CD4-positive, alpha-beta T cell treated with Interleukin-6 for 4 hours (primary cell): ENCODE results near the gene PNMA8C.
A peak's percentile ranks its signal among the peaks of the same experiment; 100 is the strongest.

ENCODE experiments used
- DNase-seq: peaks from one replicate; pipeline ENCODE4 v3.0.0-alpha.2; 2020; ENCODE audit warnings: mixed read lengths

PNMA8C gene

GRCh38 chr19:46428239-46429135 is at the start of gene PNMA8C:
PNMA8C (minus strand) TSS chr19:46428936; CDS start chr19:46428359, 577 bp downstream.
- DNase-seq = peak; percentile 63

GRCh38 chr19:46475986-46476385 is 47.2 kb upstream of the PNMA8C start:
- no peak for DNase-seq

GRCh38 chr19:46474211-46474610 is 45.5 kb upstream of the PNMA8C start:
- DNase-seq = no peak

GRCh38 chr19:46472592-46472991 is 43.9 kb upstream of the PNMA8C start:
- DNase-seq = no peak

DNA sequence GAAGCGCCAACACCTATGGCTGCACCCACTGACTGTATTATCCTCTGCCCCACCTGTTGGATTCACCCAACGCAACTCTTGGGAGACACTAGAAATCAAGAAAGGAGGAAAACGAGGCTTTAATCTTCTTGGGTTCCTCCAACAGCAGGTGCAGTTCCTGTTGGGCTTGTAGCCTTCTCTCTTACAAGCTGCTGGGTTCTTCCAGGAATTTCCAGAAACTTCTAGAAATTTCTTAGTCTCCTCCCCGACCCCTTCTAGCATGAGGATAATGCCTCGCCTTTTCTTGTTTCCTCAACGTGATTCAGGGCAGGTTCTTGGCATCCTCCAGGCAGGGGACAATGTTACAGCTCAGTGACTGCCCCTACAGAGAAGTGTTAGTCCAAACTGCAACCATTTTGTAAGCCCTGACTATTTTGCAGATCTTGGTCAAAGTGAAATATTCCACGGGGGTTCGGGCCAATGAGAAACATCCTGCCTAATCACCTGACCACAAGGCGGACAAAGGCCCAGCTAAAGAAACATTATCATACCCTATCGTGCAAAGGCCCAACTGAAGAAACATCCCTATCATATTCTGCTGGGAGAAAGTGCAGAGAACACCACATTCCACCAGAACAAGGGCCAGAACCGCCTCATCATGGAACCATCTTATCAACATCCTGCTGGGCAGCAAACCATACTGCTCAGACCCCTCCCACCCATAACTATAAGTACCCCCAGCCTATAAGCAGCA is 43.2 kb upstream of the PNMA8C start:
- DNase-seq = no peak

DNA sequence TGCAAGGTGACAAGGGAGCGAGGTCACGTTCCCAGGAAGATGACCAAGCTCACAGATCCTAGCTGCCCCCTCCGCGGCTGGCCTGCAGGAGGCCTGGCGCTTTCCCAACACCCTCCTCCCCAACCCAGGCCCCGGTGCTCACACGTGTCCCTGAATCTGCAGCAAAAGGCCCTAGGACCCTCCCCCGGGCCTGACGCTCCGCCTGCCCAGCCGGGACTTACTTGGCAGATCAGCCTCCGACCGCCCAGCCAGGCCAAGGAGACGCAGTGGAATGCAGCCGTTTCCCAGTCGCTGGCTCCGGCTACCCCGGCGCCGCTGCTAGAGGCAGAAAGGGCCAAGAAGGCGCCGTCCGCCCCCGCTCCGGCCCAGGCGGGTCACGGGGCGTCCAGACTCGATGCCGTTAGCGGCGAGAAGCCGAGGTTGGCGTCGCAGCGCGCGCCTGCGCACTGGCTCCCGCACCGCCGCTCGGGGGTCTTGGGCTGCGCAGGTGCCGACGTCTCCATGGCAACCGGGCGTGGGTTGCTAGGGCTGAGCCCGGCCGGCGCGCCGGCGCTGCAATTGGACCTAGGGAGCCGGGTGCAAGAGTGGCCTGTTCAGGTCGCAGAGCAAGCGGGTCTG is 42.5 kb upstream of the PNMA8C start, which contains the start of gene PNMA8A:
PNMA8A (minus strand) TSS at position 448 of the 618 bp plus-strand sequence. CDS start 528 bp downstream, outside the sequence.
- DNase-seq = peak; percentile 18

DNA sequence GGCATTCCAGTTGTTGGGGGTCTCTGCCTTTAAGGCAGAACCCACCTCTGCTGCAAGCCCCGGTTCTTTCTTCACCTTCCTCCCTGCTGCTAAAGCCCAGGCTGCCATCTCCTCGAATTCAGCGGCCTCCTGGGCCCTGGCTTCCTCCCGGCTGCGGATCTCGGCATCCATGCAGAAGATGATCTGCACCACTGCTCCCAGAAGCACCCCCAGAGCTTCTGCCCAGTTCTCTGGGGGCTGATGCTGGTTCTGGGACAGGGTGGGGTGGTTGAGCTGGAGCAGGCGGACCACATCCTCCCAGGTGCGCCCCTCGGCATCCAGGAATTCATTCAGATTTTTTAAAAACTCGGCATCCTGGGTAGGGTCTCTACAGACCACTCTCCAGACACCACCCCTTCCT is 41.6 kb upstream of the PNMA8C start:
- no peak for DNase-seq

DNA sequence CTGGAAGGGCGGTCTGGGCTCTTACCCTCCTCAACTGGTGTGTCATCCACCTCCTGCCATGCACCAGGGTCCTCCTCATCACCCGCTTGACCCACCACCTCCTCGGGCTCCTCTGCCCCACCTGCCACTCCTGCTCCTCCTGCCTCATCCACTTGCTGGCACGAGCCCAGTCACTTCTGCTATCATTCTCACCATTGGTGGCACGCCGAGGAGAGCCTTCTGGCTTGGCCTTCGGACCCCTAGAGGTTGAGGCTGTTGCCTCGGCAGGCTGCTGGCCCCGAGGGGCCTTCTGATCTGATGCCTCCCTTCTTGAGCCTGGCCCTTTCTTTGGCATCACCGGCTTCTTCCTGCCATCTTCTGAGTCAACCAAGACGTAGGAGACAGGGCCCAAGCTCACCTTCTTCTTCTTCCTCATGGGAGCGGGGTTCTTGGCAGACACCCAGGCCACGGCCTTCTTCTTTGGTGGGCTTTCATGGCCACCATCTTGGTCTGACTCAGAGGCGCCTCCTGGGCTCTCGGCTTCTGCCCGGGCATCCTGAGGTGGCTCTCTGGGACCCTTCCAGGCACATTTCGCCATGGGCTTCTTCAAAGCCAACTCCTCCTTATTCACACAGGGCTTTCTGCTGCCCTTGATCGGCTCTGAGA is 40.9 kb upstream of the PNMA8C start:
- no peak for DNase-seq

DNA sequence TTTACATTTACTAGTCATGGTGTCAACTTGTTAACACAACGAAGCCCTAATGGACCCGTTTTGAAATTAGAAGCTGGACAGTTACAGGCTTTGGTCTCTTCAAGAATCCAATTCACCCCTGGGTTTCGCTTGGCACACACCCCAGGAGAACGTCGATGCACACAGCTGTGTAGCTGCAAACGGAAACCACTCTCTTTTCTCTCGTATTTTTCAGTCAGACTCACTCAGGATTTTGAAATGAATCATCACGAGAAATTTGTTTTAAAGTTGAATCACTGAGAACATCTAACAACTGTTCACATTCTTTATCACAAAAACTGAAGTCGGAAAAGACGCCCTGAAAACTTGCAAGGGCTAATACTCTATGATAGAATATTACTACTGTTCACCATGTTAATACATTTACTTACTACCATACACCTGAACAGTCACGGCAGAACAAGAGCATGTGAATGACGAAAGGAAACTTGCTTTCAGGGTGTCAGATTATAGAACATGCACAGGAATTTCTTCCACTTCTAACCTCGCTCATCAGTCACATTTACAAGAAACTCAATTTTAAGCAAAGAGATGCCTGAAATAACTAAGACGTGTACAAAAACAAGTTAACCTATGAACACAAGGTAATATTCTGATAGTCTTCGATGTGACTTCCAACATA is 37.9 kb upstream of the PNMA8C start:
- no peak for DNase-seq

DNA sequence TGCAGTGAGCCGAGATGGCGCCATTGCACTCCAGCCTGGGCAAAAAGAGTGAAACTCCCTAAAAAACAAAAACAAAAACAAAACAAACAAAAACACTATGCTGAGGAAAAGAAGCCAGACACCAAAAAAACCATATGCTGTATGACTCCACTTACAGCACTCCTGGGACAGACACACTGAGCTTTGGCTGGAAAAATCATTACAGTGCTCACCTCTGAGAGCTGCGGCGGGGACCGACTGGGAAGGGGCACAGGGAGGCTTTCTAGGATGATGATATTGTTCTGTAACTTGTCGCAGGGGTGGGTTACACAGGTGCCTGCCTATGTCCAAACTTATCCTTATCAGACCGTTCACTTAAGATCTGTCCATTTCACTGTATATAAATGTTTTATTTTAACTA is 34.8 kb upstream of the PNMA8C start:
- no peak for DNase-seq

- DNase-seq = no peak
These were observed 32.8 kb upstream of the PNMA8C start for GRCh38 chr19:46461537-46461936.

DNA sequence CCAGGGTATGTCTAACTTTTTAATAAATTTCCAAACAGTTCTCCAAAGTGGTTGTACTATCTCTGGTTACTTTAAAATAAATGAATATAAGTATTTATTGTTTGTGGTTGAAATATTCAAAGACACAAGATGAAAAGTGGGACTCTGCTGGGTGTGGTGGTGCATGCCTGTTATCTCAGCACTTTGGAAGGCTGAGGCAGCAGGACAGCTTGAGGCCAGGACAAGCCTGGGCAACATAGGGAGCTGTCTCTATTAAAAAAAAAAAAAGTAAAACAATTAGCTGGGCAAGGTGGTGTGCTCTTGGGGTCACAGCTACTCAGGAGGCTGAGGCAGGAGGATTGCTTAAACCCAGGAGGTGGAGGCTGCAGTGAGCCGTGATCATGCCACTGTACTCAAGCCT is 32.2 kb upstream of the PNMA8C start:
- no peak for DNase-seq

DNA sequence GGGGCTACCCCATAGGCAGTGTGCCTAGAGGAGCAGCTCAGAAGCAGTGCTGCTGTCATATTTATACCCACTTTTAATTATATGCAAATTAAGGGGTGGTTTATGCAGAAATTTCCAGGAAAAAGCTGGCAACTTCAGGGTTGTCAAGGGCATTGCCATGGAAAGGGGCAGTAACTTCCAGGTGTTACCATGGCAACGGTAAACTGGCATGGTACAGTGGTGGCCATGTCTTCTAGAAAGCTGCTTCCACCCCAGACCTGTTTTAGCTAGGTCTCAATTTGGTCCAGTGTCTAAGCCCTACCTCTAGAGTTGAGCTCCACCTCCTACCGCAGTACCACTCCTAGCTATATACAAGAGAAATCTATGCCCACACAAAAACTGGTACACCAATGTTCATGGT is 31.3 kb upstream of the PNMA8C start:
- no peak for DNase-seq

DNA sequence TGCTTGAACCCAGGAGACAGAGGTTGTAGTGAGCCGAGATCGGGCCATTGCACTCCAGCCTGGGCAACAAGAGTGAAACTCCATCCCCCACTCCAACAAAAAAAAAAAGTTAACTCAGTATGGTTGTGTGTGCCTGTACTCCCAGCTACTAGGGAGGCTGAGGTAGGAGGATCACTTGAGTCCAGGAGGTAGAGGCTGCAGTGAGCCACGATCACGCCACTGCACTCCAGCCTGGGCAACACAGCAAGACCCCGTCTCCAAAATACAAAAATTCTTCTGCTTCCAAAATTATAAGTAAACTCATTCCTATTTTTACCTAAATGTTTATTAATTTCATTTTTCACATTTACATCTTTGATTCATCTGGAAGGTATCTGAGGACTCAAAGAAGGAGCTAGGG is 28.2 kb upstream of the PNMA8C start:
- DNase-seq = no peak

DNA sequence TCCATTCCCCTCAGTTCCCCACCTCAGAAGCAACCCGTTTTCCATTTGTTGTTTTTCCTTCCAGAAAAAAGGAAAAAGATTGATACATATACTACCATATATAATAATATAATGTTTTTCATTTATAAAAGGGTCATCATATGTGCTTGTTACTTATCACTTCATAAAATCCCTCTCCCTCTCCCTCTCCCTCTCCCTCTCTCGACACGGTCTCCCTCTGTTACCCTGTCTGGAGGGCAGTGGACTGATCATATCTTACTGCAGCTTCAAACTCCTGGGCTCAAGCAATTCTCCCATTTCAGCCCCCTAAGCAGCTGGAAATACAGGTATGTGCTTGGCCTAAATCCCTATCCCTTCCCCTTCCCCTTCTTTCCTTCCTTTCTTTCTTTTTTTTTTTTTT is 25.5 kb upstream of the PNMA8C start:
- DNase-seq = no peak

- no peak for DNase-seq
These were observed 24.9 kb upstream of the PNMA8C start for GRCh38 chr19:46453661-46454060.

DNA sequence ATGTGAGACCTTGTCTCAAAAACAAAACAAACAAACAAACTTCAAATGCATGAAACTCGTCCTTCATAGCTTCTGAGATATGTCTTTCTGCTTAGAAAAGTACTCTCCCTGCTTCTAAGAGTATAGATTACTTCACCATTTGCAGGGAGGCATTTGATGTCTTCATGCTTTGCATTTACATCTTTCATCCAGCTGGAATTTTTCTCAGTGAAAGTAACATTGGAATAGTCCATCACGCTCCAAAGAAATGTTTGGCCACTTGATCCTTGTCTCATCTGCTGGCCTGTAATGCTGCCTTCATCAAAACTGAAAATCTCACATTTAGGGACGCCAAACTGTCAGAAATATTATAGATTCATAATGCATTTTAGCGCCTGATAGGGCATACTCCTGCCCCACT is 23.4 kb upstream of the PNMA8C start:
- DNase-seq = no peak

DNA sequence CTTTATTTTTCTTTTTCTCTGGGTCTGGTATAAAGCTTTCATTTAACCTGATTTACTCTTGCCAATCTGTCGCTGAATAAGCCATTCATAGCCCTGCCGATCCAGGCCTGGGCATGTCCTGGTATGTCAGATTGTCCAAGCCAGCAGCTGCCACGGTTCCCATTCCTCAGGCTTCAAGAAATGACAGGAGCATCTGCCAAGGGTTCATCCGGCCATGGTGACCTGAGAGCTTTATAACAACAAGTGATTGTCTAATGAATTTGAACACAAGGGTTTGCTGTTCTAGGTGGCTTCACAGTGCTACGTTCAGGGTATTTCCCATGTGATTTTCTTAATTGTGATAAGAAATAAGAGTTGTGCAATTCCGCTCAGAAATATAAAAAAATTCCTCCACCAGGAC is 22.6 kb upstream of the PNMA8C start:
- DNase-seq = no peak

GRCh38 chr19:46450737-46451136 is 22.0 kb upstream of the PNMA8C start:
- DNase-seq = no peak

GRCh38 chr19:46449228-46449627 is 20.5 kb upstream of the PNMA8C start:
- DNase-seq = no peak

- DNase-seq = no peak
These were observed 19.9 kb upstream of the PNMA8C start for GRCh38 chr19:46448601-46449000.

DNA sequence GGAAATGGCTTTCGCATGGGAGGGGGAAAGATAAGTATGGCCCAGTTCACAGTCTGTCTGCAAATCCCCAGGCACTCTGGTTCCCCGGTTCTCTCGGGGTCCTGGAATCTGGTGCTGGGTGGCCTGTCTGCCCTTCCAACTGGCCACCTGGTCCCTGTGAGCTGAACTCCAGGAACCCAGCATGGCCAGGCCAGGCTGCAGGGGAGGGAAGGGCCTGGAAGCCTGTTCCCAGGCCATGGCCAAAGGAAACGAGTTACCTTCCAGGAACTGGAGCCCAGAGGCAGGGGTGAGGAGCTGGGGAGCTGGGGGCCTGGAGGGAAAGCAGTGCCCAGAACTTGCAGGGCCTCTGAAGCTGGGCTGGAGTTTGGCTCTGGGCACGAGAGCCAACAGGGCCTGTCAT is 19.1 kb upstream of the PNMA8C start:
- no peak for DNase-seq

DNA sequence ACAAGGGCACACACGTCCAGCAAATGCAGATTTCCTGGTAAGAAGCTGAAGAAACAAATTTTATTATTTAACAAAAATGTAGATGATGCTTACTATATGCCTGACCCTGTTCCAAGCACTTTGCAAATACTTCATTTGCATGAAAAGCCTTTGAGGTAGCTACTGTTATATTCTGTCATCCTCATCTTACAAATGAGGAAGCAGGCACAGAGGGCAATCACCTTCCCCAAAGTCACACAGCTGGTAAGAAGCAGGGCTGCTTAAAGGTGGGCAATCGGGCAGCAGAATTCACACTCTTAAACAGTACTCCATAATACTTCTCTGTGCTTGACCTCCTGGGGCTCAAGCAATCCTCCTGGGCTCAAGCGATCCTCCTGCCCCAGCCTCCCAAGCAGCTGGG is 18.3 kb upstream of the PNMA8C start:
- DNase-seq = no peak
